GM21515 (cell line): ENCODE data around the gene ZKSCAN8.
A peak's percentile ranks its signal among the peaks of the same experiment; 100 is the strongest.

ENCODE experiments used
- ATAC-seq: cut with Tn5 transposase; IDR thresholded peaks from one replicate; pipeline ENCODE4 v1.9.1; 2021; ENCODE audit not compliant: unreplicated experiment

ZKSCAN8 gene

DNA sequence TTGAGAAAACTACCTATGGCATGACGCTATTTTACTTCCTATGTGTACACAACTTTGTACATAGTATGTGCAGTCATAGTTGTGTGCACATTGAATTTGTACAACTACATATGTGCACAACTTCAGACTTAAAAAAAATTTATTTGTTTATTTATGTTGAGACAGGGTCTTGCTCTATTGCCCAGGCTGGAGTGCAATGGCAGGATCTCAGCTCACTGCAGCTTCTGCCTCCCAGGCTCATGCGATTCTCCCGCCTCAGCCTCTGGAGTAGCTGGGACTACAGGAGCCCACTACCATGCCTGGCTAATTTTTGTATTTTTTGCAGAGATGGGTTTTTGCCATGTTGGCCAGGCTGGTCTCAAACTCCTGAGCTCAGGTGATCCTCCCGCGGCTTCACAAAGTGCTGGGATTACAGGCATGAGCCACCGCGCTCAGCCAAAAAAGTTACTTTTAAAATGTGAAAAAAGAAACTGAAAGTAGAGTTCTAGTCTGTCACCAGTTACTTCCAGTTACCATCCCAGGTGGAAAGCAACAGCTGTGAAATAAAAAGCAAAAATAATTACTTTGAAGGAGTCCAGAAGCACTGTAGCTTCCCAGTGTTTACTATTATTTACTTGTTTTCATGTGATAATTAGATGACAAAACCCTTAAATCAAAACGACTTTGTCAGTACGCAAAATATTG, 1.7 kb upstream of the ZKSCAN8 start:
- ATAC-seq: no peak

DNA sequence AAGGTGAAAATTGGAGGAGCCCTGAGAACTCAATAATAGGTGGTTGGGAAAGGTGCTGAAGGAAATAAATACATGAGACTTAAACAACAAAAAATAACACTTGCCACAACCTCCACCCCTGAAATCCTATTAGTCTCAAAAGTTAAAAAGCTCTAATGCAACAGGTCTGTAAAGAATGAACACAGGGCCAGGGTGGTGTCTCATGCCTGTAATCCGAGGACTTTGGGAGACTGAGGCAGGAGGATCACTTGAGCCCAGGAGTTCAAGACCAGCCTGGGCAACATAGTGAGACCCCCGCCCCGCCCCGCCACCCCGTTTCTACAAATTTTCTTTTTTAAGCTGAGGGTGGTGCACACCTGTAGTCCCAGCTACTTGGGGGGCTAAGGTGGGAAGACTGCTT, 1.1 kb upstream of the ZKSCAN8 start:
- no peak for ATAC-seq

DNA sequence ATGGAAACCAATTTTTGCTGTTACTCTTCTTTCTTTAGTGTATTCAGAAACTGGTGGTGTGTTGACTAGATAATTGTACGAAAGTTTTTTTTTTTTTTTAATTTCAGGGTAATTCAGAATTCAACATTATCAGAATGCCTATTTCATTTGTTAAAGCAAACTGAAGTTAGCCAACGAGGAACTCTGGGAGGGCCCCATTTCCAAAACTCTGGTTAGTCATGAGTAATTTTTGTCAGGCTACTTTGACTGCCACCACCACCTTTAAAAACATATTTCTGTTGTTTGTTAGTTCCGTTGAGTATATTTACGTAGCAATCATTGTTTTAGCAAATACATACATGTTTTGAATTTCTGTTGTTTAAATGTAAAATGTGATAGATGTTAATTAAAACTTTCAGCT, 763 bp downstream of the ZKSCAN8 start:
- ATAC-seq: no peak

DNA sequence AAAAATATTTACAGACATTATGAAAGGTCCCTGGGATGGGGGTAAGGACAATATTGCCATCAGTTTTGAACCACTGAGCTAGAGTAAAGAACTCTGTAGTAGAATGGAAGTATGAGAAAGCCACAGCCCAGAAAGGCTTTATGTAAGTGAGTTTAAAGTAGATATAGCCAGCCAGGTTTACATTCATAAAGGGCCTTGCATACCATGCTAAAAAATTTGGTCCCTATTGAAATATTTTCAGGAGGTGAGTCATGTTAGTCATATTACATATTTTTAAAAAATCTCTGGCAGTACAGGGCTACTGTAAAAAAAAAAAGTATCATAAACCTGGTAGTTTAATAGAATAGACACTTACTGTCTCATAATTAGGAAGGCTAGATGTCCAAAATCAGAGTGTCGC, 3.5 kb downstream of the ZKSCAN8 start:
- no peak for ATAC-seq

DNA sequence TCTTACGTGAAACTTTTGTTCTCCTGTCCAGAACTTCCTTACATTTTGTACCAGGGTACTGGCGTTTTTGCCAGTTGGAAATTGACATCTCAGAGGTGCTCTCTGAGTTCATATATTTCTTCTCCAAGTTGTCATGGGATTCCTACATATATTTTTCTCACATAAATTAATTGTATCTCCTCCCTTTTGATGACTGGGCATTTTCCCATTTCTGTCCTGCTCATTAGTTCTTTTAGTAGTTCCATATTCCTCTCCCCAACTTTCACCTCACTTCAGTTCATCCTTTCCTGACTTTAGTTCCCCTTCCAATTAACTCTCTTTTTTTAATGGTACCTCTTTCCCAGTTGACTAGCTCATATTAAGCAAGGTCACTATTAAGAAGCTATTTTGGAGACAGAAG, 10.8 kb downstream of the ZKSCAN8 start:
- ATAC-seq: no peak

DNA sequence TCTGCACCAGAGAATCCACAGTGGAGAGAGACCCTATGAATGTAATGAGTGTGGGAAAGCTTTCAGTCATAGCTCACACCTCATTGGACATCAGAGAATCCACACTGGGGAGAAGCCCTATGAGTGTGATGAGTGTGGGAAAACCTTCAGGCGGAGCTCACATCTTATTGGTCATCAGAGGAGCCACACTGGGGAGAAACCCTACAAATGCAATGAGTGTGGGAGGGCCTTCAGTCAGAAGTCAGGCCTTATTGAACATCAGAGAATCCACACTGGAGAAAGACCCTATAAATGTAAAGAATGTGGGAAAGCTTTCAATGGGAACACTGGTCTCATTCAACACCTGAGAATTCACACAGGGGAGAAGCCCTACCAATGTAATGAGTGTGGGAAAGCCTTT, 11.9 kb downstream of the ZKSCAN8 start:
- ATAC-seq: no peak

DNA sequence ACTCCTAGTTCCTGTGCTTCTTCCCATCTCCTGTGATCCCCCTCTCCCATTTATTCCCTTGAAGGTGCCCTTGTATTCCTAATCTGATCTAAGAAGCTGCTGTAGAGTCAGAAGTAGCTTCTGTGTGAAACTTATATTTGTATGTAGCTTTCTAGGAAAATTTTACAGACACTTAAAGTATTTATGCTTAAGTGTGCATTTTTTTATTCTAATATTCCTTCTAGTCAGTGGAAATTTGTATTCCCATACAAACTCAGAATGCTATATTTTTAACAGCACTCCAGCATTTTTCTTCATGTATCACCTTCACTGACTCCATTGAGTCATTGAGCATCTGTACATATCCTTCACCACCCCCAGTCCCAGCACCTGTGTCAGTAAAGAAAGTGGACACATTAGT, 12.7 kb downstream of the ZKSCAN8 start:
- ATAC-seq: no peak

DNA sequence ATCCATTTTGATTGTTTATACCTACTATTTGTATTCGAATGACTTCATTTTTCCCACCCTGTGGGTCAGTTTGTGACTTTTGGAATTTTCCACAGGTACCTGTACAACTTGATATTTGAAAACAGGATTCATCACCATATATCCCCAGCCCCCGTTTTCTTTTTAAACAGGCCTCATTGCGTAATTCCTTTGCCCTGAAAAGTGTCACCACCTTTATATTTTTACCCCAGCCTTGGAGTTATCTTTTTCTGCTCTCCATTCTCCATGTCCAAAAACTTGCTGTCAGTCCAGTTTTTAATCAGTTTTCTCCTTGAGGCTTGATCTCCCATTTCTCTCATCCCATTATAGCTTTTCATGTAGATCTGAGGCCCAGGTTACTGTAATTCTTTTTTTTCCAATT, 16.6 kb downstream of the ZKSCAN8 start:
- no peak for ATAC-seq

DNA sequence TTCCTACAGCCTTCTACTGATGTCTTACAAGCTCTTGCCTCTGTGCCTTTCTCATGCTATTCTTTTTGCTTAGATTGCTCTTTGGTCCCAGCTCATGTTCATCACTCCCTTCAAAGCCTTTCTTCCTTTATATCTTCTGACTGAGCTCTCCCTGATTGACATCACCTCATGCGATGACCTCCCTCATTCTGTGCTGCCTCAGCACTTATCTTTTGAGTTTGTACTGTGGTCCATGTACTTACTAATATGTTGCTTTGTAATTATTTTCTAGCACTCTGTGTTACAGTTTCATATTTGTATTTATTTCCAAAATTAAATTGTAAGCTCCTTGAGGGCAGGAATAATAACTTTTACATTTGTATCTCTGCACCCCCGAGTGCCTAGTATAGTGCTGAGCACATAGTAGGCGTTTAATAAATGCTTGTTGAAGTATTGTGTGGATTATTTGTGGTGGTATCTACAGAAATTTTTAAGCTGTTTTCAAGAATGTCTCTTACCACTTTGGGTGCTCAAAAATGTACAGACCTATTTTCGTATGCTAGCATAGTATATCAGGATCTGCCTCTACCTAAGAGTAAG, 17.4 kb downstream of the ZKSCAN8 start:
- ATAC-seq: no peak

DNA sequence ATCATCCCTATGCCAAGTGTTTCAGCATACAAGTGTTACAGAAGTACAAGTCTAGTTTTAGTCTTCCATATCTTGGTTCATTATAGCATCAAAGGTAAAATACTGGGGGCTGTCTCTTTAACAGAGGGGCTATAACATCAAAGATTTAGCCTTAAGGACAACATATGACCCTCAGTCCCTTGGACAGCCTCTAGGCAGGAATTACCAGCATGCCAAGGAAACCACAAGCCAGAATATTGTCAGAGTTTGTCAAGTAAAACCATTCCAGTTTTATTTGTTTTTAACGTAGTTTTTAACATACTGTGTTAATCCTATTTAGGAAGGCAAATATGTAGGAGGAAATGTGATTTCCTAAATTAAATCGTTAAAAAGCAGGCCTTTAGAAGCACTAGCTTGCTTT, 18.6 kb downstream of the ZKSCAN8 start:
- ATAC-seq: no peak

DNA sequence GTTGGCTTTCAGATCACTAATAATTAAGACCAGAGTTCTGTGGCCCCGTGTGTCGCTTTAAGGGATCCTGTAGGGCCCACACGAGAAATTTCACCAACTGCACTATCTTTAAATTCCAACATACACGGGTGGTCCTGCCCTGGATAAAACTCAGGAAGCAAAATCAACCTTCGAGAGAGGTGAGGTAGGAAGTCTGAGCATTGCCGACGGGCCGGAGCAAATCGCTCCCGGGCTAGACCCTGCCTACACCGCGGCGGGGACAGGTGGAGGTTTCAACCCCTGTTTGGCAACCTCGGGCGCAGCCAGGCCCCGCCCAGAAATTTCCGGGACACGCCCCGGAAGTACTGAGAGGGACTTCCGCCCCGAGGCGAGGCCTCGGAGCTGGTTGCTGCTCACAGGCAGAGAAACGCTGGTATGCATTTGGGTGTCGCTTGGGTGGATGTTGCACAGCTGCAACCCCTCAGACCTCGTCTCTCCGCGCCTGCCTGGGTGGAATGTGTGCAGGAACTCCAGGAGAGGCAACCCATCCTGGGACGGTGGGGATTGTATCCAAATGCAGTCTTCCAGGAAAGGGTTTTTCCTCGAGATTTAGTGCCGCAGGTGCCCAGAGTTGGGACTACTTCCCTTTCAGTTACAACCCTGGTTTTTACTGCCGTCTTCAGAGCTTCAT, 19.9 kb downstream of the ZKSCAN8 start:
- ATAC-seq: peak; percentile 93

DNA sequence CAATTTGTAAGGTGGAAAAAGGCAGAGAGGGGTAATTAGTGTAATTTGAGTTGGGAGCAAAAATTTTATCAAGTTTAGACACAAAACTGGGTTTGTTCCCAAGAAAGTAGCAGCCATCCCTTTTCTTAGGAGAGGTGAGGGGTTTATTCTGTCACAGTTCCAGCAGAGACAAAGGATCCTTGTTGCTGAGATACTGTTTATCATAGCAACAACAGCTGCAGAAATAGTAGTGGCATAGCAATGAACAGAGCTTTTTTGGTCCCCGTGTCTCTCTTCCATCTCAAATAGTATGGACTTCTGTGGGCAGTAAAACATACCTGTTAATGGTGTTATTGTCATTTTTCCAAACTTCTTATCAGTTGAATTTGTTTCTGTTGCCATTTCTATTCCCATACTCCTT, 23.9 kb downstream of the ZKSCAN8 start:
- no peak for ATAC-seq

DNA sequence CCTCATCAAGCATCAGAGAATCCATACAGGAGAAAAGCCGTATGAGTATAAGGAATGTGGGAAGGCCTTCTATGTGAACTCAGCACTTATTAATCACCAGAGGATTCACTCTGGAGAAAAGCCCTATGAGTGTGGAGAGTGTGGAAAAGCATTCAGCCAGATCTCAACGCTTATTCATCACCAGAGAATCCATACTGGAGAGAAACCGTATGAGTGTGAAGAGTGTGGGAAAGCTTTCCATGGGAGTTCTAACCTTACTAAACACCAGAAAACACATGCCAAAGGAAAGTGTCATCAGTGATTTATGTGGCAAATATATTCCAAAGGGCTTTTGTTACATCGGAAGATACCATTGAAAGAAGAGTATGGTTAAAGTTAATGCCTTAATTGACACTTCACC, 25.4 kb downstream of the ZKSCAN8 start:
- ATAC-seq: no peak

DNA sequence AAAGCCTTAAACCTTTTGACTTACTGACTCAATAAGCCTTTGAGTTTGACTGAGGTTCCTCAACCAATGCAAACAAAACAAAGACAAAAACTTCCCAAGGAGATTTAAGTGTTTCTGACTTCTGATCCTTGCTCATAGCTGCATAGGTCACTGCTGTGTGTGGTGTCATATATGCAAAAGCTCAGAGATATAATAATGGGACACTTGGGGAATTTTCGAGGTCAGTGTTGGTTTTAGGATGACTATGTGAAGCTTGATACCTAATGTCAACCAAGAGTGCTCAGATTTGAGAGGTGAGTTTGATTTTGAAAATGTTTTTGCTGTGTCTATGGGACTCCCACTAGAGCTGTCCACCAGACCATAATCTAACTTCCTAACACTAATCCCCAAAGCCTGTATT, 26.2 kb downstream of the ZKSCAN8 start:
- ATAC-seq: no peak

DNA sequence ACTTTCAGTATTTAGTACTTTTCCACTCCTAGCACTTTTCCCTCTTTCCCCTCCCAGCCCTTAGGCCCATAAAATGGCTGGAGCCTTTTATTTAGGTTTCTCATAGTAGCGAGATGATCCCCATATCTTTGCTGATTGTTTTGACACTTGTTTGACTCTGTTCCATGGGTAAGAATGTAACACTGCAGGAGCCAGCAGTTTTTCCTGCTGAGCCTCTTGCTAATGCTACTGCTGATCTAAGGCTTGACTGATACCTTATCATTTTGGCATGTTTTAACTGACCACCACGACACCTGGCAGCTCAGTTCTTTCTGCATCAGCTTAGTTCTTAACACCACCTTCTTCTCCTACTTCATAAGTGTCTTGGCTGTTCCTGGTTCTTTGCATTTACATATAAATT, 29.6 kb downstream of the ZKSCAN8 start:
- ATAC-seq: no peak

DNA sequence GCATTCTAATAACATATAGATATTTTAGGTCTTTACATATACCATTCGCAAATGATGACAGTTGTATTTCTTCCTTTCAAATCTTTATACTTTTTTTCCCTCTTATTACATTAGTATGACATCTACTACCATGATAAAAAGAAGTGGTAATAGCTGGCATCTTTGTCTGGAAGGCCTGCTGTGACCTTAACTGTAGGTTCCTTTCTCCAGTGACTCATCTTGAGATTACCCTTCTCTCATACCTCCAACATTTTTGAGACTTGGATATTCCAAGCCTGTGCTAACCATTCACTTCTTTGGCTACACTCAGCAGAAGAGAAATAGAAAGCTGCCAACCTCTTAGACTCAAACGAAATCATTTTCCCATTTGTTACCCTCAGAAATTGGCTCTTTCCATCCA, 30.3 kb downstream of the ZKSCAN8 start:
- no peak for ATAC-seq

DNA sequence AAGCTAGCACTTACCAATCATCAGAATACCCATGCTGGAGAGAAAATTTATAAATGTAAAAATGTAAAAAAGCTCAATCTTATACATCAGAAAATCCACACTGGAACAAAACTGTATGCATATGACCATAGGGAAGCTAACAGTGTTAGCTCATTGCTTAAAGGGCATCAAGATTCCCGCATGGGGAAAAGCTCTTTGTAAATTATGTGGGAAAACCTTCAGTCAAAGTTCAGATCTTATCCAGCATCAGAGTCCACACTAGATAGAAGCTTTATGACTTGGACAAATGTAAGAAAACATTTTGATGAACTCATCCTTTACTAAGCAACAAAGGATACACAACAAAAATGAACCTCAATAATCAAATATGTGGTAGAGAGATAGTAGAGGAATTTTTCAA, 34.7 kb downstream of the ZKSCAN8 start:
- ATAC-seq: no peak

DNA sequence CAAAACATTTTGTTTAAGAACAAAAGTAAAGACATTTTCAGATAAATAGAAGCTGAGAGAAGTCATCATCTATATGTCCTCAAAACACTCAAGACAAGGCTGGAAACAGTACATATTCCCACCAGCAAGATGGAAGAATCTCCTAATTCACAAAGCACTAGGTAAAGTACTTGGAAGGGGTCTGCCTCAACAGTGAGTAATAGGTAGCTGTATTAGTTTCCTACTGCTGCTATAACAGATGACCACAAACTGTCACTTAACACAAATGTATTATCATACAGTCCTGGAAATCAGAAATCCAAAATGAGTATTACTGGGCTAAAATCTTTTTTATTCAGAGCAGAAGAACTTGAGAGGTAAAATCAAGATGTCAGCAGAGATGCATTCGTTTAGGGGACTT, 40.6 kb downstream of the ZKSCAN8 start:
- no peak for ATAC-seq

DNA sequence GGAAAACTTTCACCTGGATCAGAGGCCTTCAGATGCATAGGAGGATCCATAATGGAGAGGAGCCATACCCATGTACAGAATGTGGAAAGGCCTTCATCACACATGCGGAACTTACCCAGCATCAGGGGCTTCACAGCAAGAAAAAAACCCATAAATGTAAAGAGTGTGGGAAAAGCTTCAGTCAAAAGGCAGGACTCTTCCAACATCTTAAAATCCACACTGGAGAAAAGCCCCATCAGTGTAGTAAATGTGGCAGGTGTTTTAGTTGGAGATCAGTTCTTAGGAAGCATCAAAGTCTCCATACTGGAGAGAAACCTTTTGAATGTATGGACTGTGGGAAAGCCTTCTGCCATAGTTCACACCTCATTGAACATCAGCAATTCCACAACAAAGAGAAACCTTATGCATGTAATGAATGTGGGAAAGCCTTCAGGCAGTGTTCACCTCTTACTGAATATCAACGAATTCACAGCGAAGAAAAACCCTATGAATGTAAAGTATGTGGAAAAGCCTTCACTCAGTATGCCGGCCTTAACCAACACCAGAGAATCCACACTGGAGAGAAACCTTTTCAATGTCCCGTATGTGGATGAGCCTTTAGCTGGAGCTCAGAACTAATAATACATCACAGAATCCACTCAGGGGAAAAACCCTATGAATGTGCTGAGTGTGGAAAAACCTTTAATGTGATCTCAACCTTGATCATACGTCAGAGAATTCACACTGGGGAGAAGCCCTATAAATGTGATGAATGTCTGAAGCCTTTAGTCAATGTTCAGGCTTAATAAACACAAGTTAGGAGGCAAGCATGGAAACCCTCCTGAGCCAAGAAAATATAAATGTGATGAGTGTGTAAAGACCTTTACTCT, 46.7 kb downstream of the ZKSCAN8 start:
- ATAC-seq: no peak

DNA sequence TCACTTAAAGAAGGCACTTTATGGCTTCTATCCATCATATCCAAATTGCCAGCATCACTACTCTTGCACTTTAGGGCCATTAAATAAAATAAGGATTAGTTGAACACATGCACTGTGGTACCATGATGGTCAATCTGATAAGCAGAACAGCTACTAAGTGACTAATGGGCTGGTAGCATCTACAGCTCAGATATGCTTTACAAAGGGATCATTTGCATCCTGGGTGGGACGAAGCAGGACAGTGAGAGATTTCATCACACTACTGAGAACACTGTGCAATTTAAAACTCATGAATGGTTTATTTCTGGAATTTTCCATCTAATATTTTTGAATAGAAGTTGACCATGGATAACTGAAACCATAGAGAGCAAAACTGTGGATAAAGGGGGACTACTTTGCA, 58.3 kb downstream of the ZKSCAN8 start:
- no peak for ATAC-seq

DNA sequence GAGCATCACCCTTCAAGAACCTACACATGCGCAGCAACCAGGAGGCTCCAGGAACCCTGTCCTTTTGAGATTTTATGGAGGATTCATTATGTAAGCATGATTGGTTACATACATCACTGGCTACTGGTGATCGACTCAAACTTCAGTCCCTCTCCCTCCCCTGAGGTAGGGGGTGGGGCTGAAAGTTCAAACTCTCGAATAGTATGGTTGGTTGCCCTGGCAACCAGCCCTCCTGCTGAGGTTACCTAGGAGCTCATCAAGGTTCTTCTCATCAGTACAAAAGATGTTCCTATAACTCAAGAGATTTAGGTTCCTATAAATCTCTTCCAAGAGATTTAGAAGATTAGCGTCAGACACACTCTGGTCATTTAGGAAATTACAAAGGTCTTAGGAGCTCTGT, 61.5 kb downstream of the ZKSCAN8 start:
- no peak for ATAC-seq

DNA sequence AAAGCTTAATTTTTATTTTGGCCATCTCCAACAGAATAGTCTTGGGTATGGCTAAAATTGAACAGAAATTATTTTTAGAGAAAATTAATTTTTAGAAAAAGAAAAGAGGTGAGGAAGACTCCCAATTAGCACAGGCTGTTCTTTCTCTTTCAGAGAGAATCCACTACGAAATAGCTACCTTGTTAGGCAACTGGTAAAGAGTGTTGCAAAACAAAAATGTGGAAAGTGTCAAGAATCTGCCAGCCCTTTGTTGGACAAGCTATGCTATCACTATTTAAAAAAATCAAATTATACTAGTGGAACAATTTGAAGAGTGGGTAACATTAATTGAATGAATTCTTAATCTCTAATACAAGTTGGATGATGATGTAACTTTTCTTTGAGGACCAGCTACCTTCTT, 64.2 kb downstream of the ZKSCAN8 start:
- ATAC-seq: no peak
